ENCODE results near the gene TRAPPC1. TPM values are rescaled to one million over a fixed set of nuclear protein-coding genes. Genes with fewer than 3 reads are reported as not detected.

The TRAPPC1 gene
- total RNA-seq, 2 experiments from 2014 or later, result 39.3 to 39.5 TPM

DNA sequence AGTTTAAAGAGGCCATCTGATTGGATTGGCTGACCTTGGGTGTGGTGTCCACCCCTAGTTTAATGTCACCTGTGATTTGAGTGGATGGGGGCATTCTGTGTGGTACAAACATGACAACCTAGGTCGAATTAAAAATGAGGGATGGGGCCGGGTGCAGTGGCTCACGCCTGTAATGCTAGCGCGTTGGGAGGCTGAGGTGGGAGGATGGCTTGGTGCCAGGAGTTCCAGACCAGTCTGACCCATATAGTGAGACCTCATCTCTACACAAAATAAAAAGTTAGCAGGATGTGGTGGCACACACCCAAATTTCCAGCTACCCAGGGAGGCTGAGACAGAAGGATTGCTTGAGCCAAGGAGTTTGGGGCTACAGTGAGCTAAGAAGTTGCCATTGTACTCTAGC is 14.7 kb upstream of the TRAPPC1 start:
- no peaks in the 10 kb centered on the region for H3K9me3 ChIP-seq (ENCODE audit: control insufficient read depth in 1 of 2, insufficient read depth in 1 of 2, low read length in 2 of 2)
- Mint-ChIP-seq H3K36me3 (ENCODE audit: low read depth) (peaks cover 74% of the 10 kb centered on the region), H3K27me3 (no peaks in the 10 kb centered on the region), H3K4me1 (ENCODE audit: low read depth) (peaks cover 7% of the 10 kb centered on the region), H3K9me3 (no peaks in the 10 kb centered on the region), H3K27ac (no peak overlapping the region), H3K4me3 (no peak overlapping the region)
- intact Hi-C loops (cut with DNase I, micrococcal nuclease), result no loop called here
- H3K27me3 ChIP-seq (ENCODE audit: control insufficient read depth in 1 of 2, insufficient read depth in 2 of 2, low read length in 2 of 2), result no peaks in the 10 kb centered on the region
- no peak overlapping the region for H3K27ac ChIP-seq (ENCODE audit: low read depth in 1 of 2, low read length in 2 of 2)
- POLR2A ChIA-PET, result no interaction called here
- H3K4me3 ChIP-seq (ENCODE audit: low read length), result no peak overlapping the region
- CTCF ChIA-PET, result interaction anchor here (0.8 to 1.4 kb wide), 2 partner anchors 44 to 114 kb away, joined by 3 to 4 read pairs; no protein-coding TSS in a partner anchor
- H3K36me3 ChIP-seq (ENCODE audit: insufficient read depth, low read length), result peaks cover 57% of the 10 kb centered on the region
- no peaks in the 10 kb centered on the region for H3K4me1 ChIP-seq (ENCODE audit: insufficient read depth, low read length)
- ATAC-seq (ENCODE audit: poor library complexity) (no peak), DNase-seq (no peak)
- TF ChIP-seq, protein P1, sequence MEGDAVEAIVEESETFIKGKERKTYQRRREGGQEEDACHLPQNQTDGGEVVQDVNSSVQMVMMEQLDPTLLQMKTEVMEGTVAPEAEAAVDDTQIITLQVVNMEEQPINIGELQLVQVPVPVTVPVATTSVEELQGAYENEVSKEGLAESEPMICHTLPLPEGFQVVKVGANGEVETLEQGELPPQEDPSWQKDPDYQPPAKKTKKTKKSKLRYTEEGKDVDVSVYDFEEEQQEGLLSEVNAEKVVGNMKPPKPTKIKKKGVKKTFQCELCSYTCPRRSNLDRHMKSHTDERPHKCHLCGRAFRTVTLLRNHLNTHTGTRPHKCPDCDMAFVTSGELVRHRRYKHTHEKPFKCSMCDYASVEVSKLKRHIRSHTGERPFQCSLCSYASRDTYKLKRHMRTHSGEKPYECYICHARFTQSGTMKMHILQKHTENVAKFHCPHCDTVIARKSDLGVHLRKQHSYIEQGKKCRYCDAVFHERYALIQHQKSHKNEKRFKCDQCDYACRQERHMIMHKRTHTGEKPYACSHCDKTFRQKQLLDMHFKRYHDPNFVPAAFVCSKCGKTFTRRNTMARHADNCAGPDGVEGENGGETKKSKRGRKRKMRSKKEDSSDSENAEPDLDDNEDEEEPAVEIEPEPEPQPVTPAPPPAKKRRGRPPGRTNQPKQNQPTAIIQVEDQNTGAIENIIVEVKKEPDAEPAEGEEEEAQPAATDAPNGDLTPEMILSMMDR (IDR thresholded peaks at IDR 0.05), result no peak

DNA sequence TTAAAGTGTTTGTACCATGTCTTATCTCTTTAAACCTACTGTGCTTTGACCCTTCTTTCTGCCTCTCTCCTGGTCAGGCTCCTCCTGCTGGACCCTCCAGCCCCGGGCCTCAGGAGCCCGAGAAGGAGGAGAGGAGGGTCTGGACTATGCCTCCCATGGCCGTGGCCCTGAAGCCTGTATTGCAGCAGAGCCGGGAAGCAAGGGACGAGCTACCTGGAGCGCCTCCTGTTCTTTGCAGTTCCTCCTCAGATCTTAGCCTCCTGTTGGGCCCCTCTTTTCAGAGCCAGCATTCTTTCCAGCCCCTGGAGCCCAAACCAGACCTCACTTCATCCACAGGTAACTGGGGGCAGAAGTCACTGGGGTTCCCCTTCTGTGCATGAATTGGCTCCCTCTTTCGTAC is 13.9 kb upstream of the TRAPPC1 start:
- intact Hi-C loops (cut with DNase I, micrococcal nuclease), result no loop called here
- H3K4me3 ChIP-seq (ENCODE audit: low read length), result no peak overlapping the region
- H3K4me1 Mint-ChIP-seq (ENCODE audit: low read depth), result peaks cover 4% of the 10 kb centered on the region
- DNase-seq, result no peak
- POLR2A ChIA-PET, result interaction anchor here (1.0 kb wide), 1 partner anchor 88 kb away, joined by 3 read pairs; the partner anchor contains the start of gene NAA38
- CTCF ChIA-PET, result no interaction called here
- no peak overlapping the region for H3K4me3 Mint-ChIP-seq
- H3K27ac Mint-ChIP-seq, result no peak overlapping the region
- no peaks in the 10 kb centered on the region for H3K9me3 Mint-ChIP-seq
- H3K36me3 Mint-ChIP-seq (ENCODE audit: low read depth), result peaks cover 82% of the 10 kb centered on the region
- H3K27ac ChIP-seq (ENCODE audit: low read depth in 1 of 2, low read length in 2 of 2), result no peak overlapping the region
- TF ChIP-seq, protein P1 (IDR thresholded peaks at IDR 0.05), result no peak
- H3K9me3 ChIP-seq (ENCODE audit: control insufficient read depth in 1 of 2, insufficient read depth in 1 of 2, low read length in 2 of 2), result no peaks in the 10 kb centered on the region
- H3K27me3 Mint-ChIP-seq, result no peaks in the 10 kb centered on the region
- no peaks in the 10 kb centered on the region for H3K4me1 ChIP-seq (ENCODE audit: insufficient read depth, low read length)
- peaks cover 63% of the 10 kb centered on the region for H3K36me3 ChIP-seq (ENCODE audit: insufficient read depth, low read length)
- no peaks in the 10 kb centered on the region for H3K27me3 ChIP-seq (ENCODE audit: control insufficient read depth in 1 of 2, insufficient read depth in 2 of 2, low read length in 2 of 2)
- ATAC-seq (ENCODE audit: poor library complexity), result no peak

DNA sequence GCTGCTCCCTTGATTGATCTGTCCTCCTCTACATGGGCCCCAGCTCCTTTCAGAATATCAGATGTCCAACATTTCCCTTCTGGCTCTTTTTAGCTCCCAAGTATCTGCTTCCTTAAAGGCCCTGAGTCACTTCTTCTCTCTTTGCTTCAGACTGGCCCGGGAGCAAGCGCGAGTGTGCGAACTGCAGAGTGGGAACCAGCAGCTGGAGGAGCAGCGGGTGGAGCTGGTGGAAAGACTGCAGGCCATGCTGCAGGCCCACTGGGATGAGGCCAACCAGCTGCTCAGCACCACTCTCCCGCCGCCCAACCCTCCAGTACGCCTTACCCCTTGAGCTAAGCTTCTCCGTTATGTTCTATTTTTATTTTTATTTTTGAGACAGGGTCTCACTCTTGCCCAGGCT is 12.6 kb upstream of the TRAPPC1 start:
- Histone ChIP-seq H3K4me3 (ENCODE audit: low read length) (no peak overlapping the region), H3K9me3 (ENCODE audit: control insufficient read depth in 1 of 2, insufficient read depth in 1 of 2, low read length in 2 of 2) (no peaks in the 10 kb centered on the region), H3K4me1 (ENCODE audit: insufficient read depth, low read length) (no peaks in the 10 kb centered on the region), H3K27ac (ENCODE audit: low read depth in 1 of 2, low read length in 2 of 2) (no peak overlapping the region), H3K36me3 (ENCODE audit: insufficient read depth, low read length) (peaks cover 71% of the 10 kb centered on the region), H3K27me3 (ENCODE audit: control insufficient read depth in 1 of 2, insufficient read depth in 2 of 2, low read length in 2 of 2) (no peaks in the 10 kb centered on the region)
- intact Hi-C loops (cut with DNase I, micrococcal nuclease), result no loop called here
- Mint-ChIP-seq H3K4me1 (ENCODE audit: low read depth) (no peaks in the 10 kb centered on the region), H3K27ac (no peak overlapping the region), H3K4me3 (no peak overlapping the region), H3K27me3 (no peaks in the 10 kb centered on the region), H3K36me3 (ENCODE audit: low read depth) (peaks cover 85% of the 10 kb centered on the region), H3K9me3 (no peaks in the 10 kb centered on the region)
- no peak for ATAC-seq (ENCODE audit: poor library complexity)
- CTCF ChIA-PET, result interaction anchor here (1.2 kb wide), 1 partner anchor 32 kb away, joined by 4 read pairs; no protein-coding TSS in a partner anchor
- no peak for DNase-seq
- POLR2A ChIA-PET, result interaction anchor here (1.3 to 1.4 kb wide), 2 partner anchors 12 to 28 kb away, joined by 4 read pairs; partner anchors contain the start of genes CNTROB, RNF227 and TRAPPC1
- TF ChIP-seq, protein P1 (IDR thresholded peaks at IDR 0.05), result no peak

Measured in CD4-positive, alpha-beta T cell (primary cell).